ENCODE data around the gene SCT. TPM values are rescaled to one million over a fixed set of nuclear protein-coding genes. Genes with fewer than 3 reads are reported as not detected.

The SCT gene, protein sequence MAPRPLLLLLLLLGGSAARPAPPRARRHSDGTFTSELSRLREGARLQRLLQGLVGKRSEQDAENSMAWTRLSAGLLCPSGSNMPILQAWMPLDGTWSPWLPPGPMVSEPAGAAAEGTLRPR
- total RNA-seq (2013) = not detected
- not detected for polyA plus RNA-seq
- polyA minus RNA-seq = not detected in 2 replicates
- total RNA-seq = 0 to 0.08 (median 0) reads per million in 11 experiments

DNA sequence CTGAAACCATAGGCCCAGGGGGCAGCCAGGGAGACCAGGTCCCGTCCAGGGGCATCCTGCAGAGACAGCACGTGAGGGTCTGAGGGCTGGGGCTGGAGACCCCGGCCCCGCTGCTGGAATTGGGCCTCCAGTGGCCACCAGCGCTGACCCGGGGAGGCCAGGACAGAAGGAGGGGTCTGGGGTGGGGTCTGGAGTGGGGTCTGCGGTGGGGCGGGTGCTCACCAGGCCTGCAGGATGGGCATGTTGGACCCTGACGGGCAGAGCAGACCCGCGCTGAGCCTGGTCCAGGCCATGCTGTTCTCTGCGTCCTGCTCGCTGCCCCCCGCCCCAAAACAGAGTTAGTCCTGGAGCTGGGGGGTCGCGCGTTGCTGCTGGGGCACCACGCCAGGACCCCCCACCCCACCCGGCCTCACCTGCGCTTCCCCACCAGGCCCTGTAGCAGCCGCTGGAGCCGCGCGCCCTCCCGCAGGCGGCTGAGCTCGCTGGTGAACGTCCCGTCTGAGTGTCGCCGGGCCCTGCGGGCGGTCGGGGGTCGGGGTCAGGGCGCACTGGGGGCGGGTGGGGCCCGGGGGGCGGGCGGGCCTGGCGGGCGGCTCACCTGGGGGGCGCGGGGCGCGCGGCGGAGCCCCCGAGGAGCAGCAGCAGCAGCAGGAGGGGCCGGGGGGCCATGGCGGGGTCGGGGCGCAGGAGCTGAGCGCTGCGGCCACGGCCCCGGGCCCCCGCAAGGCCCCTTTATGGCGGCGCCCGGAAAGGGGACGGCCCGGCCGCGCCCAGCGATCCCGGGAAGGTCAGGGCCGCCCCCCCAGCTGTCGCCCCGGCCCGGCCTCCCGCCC is at the start of gene SCT:
Gene SCT (minus strand): TSS at position 707 of the 833 bp plus-strand sequence. CDS start 38 bp downstream, at position 669.
- H3K27ac Mint-ChIP-seq = no peak within 1 kb of the TSS

More for the DNA sequence above, at the start of gene SCT:
- Histone ChIP-seq H3K27ac (ENCODE audit: low read depth in 1 of 2, low read length in 2 of 2) (no peak within 1 kb of the TSS), H3K9ac (ENCODE audit: insufficient read depth, low read length, poor library complexity, severe bottlenecking) (no peak within 1 kb of the TSS), H3K4me3 (replicated peaks in 1 of 3; ENCODE audit: low read depth in 2 of 3, low read length in 3 of 3) (no peak within 1 kb of the TSS), H4K20me1 (ENCODE audit: insufficient read depth, low read length) (peaks cover 9% of the 10 kb centered on the region), H3K4me1 (ENCODE audit: control insufficient read depth in 1 of 2, insufficient read depth in 2 of 2, low read length in 2 of 2) (peaks cover 6 to 13% of the 10 kb centered on the region in 2 donors), H2AFZ (ENCODE audit: insufficient read depth, low read depth, low read length, poor library complexity, severe bottlenecking) (no peak within 1 kb of the TSS), H3K36me3 (replicated peaks in 1 of 2; ENCODE audit: control insufficient read depth in 1 of 2, insufficient read depth in 2 of 2, low read length in 2 of 2) (no peaks in the 10 kb centered on the region), H3K79me2 (ENCODE audit: insufficient read depth, low read length) (no peaks in the 10 kb centered on the region), H3K9me3 (replicated peaks in 1 of 2; ENCODE audit: control insufficient read depth in 1 of 2, insufficient read depth in 1 of 2, low read length in 2 of 2) (no peaks in the 10 kb centered on the region), H3K27me3 (ENCODE audit: control insufficient read depth in 2 of 2, insufficient read depth in 2 of 2, low read length in 2 of 2) (peaks cover 6 to 34% of the 10 kb centered on the region in 2 donors), H3K4me2 (replicated peaks; ENCODE audit: extremely low read depth, low read length, poor library complexity, severe bottlenecking) (no peak within 1 kb of the TSS)
- 6% methylated on average over 64 of the region's 72 CpGs for WGBS (ENCODE audit: insufficient coverage)
- H3K4me3 Mint-ChIP-seq = peak within 1 kb of the TSS in 1 of 2 donors; percentile 87
- H3K36me3 Mint-ChIP-seq = peaks cover 18% of the 10 kb centered on the region in 2 donors
- peaks cover 40 to 47% (median 41%) of the 10 kb centered on the region in 3 donors for H3K27me3 Mint-ChIP-seq (ENCODE audit: low read depth in 3 of 3)
- no peak for TF ChIP-seq CTCF (IDR thresholded peaks at IDR 0.05)
- H3K9me3 Mint-ChIP-seq = peaks cover 0 to 16% (median 8%) of the 10 kb centered on the region in 7 donors
- no peak for DNase-seq
- peaks cover 20% of the 10 kb centered on the region for H3K4me1 Mint-ChIP-seq
- intact Hi-C loops (cut with micrococcal nuclease) = no loop called here
